NCI-H345 (cell line): ENCODE data around the gene MTRFR.
"Not testable (repeated sequence)": the region's sequence is repeated elsewhere in the genome, so short reads cannot be mapped to it uniquely, and the experiment has no call there.

Experiments
- DNase-seq: peaks from one replicate; lab custom pipeline; 2025; lab: John Stamatoyannopoulos, UW

Gene MTRFR

DNA sequence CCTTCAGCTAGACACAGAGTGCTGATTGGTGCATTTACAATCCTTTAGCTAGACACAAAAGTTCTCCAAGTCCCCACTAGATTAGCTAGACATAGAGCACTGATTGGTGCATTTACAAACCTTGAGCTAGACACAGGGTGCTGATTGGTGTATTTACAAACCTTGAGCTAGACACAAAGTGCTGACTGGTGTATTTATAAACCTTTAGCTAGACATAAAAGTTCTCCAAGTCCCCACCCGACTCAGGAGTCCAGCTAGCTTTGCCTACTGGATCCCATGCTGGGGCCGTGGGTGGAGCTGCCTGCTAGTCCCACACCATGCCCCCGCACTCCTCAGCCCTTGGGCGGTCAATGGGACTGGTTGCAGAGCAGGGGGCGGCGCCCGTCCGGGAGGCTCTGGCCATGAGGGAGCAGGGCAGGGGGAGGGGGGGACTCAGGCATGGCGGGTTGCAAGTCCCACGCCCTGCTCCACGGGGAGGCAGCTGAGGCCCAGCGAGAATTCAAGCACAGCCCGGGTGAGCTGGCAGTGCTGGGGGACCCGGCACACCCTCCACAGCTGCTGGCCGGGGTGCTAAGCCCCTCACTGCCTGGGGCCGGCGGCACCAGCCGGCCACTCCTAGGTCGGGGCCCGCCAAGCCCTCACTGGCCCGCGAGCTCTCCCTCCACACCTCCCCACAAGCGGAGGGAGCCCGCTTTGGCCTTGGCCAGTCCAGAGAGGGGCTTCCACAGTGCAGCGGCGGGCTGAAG is 15.9 kb downstream of the MTRFR start:
- DNase-seq, result not testable (repeated sequence)

DNA sequence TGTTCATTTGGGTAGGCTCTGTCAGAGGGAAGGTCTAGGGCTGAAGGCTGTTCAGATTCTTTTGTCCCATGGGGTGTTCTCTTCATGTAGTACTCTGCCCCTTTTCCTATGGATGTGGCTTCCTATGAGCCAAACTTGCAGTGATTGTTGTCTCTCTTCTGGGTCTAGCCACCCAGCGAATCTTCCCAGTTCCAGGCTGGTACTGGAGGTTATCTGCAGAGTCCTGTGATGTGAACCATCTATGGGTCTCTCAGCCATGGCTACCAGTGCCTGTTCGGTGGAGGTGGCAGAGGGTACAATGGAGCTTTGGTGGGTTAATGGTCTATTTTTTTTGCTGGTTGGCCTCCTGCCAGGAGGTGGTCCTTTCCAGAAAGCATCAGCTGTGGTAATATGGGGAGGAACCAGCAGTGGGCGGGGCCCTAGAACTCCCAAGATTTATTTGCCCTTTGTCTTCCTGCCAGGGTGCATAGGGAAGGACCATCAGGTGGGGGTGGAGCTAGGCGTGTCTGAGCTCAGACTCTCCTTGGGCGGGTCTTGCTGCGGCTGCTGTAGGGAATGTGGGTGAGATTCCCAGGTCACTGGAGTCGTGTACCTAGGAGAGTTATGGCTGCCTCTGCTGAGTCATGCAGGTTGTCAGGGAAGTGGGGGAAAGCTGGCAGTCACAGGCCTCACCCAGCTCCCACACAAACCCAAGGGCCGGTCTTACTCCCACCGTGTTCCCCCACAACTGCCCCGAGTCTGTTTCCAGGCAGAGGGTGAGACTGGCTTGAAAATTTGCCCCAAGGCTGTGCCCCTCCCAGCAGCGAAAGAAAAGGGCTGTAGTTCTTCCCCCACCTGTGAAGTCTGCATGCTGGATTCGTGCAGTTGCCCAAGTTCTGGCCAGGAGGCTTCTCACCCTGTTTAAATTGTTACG is 17.5 kb downstream of the MTRFR start:
- DNase-seq, result peak; percentile 55

DNA sequence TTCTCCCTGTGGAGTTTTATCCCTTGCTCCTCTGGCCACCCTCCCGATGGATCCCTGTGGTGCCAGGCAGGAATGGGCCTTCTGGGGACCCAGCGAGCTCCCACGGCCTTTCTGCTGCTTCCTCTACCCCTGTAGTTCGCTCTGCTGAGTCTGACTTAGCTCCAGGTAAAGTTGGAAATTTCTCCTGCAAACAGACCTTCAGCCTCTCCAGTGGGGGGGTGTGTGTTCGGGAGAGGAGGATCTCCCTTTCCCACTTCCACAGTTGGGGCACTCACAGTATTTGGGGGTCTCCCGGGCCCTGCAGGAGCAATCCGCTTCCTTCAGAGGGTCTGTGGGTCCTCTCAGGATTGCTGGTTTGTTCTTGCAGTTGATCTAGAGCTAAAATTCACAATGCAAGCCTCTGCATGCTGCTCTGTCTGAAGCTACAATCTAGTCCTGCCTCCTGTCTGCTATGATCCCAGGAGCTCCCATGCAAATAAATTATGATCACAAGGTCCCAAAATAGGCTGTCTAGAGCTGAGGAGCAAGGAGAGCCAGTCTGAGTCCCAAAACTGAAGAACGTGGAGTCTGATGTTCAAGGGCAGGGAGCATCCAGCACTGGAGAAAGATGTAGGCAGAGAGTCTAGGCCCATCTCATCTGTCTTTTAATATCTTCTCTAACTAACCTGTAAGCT is 18.3 kb downstream of the MTRFR start:
- DNase-seq, result no peak

DNA sequence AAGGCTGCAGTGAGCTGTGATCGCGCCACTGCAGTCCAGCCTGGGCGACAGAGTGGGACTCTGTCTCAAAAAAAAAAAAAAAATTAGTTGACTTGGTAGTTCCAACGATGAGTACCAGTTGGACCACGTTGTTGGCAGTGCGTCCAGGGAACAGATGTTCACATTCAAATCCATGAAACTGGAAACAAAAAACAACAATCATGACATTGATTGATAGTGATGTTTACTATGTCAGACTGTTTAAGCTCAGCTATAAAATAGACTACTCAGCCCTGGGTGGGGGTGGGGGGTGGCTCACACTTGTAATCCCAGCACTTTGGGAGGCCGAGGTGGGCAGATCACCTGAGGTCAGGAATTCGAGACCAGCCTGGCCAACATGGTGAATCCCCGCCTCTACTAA is 19.1 kb downstream of the MTRFR start:
- DNase-seq, result peak; percentile 14

DNA sequence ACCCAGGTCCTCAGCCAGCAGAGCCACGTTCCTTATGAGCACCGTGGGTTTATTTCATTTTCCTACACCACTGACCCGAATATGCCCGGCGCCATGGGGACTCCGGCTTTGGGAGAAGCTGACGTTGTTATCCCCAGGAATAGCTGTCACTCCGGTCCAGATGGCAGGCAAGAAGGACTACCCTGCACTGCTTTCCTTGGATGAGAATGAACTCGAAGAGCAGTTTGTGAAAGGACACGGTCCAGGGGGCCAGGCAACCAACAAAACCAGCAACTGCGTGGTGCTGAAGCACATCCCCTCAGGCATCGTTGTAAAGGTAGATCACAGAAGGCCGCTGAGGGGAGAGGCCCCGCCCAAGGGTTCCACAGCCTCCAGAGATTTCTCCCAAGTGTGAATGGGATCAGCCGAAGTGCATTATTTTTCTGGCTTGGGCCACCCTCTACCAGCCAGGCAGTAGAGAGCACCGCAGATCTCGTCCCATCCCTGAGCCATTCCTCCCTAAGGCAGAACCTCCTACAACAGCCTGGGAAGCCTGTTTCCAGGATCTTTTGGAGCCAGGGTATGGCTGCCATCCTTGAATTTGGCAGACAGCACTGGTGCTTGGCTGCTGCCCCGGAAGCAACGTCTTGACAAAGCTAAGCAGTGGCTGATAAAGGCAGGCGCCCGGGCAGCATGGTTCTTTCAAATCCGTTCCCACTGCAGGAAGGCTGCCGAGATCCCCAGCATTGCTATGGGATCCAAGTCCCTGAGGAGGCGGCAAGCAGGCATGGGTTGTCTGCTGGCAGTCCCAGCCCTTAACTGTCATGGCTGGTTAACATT is 20.6 kb downstream of the MTRFR start:
- no peak for DNase-seq

DNA sequence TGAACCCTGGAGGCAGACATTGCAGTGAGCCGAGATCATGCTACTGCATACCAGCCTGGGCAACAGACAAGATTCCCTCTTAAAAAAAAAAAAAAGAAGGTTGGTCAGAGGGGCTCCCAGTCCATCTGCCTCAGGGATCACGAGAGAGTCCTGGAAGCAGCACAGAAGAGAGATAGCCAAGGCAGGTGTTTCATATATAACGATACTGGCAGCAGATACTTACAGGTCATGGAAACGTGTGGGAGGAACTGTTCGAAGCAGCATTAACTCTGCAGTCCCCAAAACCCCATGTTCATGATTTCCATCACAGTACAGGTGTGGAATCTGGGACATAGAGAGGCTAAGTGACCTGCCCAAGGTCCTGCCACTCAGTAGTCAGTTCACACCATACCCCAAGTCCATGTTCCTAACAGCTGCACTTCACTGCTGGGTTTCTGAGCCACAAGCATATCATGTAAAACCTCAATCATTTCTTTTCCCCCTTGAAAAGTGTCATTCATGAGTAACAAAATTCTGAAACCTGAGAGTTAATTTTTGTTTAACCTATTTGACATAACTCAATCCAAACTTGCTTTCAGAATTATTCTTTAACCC is 21.7 kb downstream of the MTRFR start:
- DNase-seq, result no peak

DNA sequence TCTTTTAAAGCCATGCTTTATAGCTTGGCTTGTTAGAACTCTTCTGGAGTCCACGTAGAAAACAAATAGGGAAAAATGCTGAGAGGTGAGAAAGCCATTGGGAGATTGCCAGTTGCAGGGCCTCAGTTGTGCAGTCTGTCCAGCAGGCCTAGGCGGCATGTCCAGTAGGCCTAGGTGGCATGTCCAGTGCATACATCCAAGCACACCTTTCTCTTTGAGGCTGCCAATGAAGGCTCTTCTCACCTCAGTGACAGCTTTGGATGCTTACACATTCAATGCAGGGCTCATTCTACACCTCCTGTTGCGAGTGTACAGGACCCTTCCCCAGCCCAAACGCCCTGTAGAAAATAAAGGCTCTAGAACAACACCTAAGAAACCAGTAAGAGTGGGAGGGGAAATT is 25.4 kb downstream of the MTRFR start:
- DNase-seq, result no peak

DNA sequence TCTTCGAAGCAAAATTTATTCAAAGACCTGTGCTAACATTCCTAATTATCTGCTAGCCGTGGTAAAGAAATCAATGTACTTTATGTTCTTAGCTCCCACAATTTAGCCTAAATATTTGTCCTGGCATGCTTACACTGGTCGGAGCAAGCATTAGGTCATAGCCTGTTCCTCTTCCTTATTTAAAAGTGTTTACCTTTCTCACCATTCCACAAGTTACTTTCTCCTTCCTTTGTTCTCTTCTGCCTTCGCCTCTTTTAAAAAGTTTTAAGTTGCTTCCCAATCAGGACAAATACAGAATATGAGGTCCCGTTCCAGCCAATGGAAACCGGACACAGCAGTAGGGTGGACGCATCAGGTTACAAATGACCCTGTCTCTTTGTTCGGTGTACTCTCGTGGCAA is 26.8 kb downstream of the MTRFR start:
- no peak for DNase-seq

DNA sequence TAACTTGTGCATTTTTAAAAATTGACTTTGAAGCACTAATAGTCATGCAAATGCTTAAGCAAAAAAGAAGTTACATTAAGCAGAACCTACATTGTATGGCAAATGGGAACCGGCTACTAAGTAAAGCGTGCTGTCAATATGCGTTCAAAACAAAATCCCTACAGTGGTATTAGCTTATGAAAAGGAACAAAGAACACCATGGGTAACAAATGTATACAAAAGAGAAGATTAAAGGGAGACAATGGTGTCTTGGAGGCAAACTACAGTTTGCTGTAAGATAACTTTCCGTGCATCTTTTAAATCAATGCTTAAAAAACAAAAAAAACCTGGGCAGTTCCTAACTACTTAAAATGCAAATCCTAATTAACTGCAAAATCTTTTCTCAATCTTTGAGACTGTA is 28.0 kb downstream of the MTRFR start:
- DNase-seq, result no peak

DNA sequence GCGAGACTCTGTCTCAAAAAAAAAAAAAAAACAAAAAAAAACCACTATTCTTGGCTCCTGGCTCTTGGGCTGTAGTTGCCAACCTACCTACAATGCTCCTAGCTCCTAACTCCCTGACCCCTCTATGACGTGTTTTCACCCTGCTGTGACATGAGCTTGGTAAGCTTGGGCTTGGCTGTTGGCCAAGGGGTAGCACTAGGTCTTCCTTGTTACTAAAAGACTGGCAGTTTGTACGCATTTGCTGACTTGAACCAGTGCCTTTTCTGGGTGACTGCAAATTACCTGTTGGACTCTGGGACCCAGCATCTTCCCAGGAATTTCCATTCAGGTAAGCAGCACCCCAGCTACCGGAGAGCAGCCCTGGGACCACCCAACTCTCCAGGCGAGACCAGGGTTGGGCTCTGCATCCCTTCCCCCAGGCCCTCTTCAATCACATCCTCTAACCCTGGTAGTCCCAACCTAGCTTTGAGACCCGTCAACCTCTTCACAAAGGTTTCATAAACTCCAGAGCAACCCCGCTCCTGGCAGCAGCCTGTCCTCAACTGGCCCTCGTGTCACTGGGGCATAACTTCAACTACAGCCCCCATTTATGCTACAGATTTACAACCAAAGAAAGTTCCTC is 30.1 kb downstream of the MTRFR start:
- peak; percentile 40 for DNase-seq

DNA sequence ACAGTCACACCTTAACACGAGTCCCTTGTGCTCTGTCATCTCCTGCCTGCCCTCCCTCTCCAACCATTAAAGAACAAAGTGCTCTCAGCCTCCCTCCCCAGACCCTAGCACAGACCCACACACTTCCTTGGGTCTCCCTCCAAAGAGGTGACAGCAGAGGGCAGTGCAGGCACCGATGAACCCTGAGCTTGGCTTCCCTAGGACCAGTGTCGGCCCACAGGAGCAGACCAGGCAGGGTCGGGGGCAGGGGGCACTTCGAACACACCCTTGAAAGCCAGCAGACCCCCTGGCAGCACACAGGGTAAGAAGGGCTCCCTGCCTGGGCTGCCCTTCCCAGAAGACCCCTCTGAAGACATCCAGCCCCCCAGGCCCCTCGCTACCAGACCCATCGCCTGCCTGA is 31.4 kb downstream of the MTRFR start:
- no peak for DNase-seq

DNA sequence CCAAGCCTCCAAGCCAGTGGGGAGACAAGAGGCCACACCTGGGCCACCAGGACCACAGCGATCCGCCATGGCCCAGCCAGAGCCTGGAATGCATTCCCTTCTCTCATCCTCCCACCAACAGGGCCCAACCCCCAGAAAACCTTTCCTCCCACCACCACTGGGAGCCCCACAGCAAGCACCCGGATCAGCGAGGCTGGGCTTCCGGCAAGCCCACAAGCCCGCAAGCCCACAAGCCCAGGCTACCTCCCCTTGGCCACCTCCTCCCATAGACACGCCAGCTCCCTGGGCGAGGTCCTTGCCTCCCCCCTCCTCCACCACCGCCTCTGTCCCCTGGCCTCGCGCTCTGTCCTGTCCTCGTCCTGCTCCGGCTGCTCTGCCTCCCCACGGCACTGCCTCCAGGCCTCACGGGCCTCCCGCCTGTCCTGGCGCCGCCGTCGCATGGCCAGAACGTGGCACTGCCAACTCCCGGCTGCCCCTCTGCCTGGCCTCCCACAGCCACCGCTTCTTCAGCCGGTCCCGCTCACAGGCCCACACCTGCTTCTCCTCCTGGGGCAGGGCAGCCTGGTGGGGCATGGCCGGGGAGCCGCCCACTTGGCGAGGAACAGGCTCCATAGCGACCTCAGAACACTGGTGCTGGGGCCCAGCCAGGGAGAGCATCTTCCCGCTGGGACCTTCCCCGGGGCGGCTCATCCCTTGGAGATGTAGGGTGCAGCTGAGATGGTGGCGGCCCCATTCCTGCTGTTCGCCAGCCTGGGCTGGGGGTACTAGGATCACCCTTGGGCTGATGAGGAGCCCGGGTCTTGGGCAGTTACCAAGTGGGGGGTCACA is 32.8 kb downstream of the MTRFR start:
- DNase-seq, result no peak

DNA sequence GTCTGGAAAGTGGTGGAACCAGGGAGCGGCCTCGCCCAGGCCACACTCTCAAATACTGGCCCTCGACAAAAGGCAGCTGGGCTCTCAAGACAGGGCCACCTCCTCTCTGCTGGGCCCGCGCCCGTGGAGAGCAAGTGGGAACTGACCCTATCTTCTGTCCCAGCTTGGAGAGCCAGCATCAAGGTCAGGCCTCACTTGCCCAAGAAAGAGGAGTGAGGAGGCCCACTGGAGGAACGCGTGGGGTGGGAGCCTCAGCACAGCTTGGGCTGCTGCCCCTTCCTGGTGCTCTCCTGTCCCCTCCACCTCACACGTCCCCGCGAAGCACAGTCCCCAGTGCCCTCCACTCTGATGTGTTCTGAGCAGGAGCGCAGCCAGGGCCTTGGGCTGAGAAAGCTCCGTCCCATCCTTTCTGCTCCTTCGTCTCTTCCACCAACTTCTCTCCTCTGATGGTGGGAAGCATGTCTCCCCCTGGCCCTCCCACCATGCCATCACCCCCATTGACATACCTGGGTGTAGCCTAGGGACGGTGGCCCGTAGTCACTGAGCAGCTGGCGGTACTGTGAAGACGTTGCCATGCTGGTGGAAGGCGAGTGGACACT is 33.5 kb downstream of the MTRFR start:
- no peak for DNase-seq

DNA sequence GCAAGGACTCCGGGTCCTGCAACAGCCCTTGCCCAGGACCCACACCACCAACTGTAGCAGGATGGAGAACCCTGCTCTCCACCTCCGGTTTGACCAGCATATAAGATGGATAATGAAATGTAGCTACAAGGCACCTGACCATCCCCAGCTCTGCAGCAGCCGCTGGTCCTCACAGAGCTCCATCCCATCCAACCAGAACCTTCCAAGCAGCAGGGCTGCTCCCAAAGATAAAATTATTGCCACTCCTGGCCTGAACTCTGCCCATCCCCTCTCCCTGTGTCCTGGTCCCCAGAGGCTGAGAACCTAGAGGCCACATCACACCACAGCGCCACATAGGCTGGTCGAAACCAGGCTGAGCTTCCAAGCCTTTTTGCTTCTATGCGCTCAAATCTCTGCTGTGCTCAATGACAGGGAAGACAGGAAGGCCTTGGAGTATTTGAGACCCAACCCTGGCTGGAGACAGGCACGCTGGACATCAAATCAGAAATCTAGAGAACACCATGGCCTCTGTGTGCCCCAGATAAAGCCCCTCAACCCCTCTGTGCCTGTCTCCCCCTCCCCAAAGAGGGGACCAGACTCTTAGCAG is 34.2 kb downstream of the MTRFR start:
- no peak for DNase-seq

DNA sequence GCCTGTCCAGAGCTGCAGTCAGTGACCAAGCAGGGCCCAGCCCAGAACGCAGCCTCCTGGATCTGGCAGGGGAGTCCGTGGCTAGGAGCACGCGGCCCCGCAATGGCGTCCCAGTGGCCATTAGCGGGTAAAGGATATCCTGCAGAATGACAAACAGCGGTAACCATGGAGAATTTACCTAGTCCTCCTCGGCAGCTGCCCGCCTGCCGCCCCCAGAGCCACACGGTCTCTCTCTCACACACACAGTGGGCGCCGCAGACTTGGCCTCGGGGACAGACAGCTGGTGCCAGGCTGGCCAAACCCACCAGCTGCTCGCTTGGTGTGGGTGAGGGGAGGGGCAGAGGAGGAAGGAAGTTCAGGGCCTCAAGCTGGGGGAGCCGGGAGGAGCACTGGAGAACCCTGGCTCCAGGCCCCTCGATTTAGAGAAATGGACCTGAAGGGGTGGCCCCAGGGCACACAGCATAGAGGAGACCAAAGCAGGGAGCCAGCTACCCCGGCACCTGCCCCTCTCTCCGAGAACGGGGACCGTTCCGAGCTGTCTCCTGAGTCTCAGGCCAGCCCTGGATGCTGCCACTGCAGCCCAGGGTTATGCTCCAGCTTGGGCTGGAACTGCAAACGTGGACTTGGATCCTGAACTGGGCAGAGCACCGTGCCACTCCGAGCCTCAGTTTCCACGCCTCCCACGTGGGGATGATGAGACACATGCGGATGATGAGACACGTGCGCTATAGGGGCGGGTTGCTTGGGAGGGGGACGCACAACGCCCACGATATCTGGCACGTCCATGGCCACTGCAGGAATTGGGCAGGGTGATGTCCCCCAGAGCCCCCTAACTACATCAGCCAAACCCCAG is 35.0 kb downstream of the MTRFR start:
- no peak for DNase-seq

DNA sequence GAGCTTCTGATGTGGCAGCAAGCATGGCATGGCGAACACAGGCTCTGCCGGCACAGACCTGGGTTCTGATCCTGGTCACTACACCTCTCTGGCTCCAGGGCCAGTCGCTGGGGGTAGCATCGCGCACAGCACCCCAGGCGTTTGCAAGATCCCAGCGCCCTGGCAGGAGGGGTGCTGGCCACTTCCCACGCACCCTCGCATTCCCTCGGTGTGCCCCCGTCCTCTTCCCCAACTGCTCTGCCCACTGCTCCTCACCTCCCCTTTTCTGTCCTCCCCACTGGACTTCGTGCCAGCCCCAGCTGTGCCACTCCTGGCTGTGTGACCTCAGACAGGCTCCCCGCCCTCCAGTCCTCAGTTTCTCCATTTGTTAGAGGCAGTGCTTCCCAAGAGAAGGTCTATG is 35.6 kb downstream of the MTRFR start:
- no peak for DNase-seq

DNA sequence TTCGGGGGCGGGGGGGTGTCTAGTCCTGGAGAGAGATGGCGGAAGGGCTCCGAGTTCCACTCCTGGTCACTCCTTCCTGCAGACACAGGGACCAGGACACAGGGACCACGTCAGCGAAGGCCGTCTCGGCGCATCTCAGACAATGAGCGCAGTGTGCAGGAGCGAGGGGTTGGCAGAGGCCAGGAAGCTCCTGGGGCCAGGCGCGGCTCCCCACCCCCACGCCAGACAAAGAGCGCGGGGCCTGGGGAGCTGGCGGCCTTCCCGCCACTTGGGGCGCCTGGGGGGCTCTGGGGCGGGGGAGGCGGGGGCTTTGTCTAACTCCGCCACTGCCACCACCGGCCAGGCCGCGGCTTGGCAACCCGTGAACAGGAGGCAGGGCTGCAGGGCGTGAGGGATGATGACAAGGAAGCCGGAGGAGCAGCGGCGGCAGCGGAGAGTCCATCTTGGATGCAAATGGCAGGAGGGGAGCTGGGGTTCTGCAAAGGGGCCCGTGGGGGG is 36.2 kb downstream of the MTRFR start:
- DNase-seq, result no peak

DNA sequence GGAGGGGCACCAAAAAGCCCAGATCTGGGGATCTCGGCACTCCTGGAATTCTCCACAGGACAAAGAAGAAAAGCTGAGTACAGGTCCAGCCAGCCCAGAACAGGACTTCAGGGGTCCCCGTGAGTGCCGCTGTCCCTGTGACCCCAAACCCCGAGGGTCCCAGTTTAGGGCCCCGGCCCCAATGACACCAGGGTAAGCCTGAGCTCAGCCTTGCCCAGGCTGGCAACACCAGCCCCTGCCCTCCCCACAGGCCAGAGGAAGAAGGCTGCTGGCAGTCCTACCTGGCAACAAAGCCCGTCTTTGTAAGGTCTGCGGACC is 36.6 kb downstream of the MTRFR start:
- no peak for DNase-seq
